HepG2 (cell line): Measurements from ENCODE around the gene HIPK2. TPM values are rescaled to one million over a fixed set of nuclear protein-coding genes. Genes with fewer than 3 reads are reported as not detected.

Experiments
- ATAC-seq: fragments of 200-7000 bp; cut with Tn5 transposase; 3 replicates; pipeline ENCODE4 v1.9.1; 2020; ENCODE audit warnings: mild to moderate bottlenecking, moderate library complexity
- BruUV-seq: library from RNA; stranded (reverse); fragments of 400-500 nt; replicated peaks from 2 replicates; lab custom pipeline; 2021; lab: Mats Ljungman, UMichigan
- CTCF ChIA-PET: fragments of 300-600 bp; formaldehyde crosslinking; extraction: SDS; loops from one replicate; lab custom pipeline; 2021; ENCODE audit warnings: low total read pairs, inconsistent platforms, low intra/inter-chr PET ratio; lab: Yijun Ruan, JAX
- POLR2A ChIA-PET: fragments of 350-600 bp; sonication (Branson Sonifier 250); formaldehyde crosslinking; loops from one replicate; lab custom pipeline; 2020; ENCODE audit warnings: antibody characterized with exemption, inconsistent platforms; lab: Yijun Ruan, JAX
- DNase-seq: peaks from one replicate; pipeline ENCODE4 v3.0.0-alpha.2; 2015; ENCODE audit warnings: low spot score
- FAIRE-seq: peaks from 3 replicates; lab custom pipeline; 2011; peaks lifted over from hg19 to GRCh38; lab: Jason Lieb, UNC
- H2AFZ ChIP-seq: one replicate; pipeline ENCODE4 v1.6.1; 2011; ENCODE audit warnings: low read length, inconsistent platforms
- H3K27ac ChIP-seq: fragments of 300-600 bp; 3 replicates; pipeline ENCODE4 v1.8.0; 2011; ENCODE audit warnings: mixed run types, mild to moderate bottlenecking, mixed read lengths, low read length, inconsistent platforms; ENCODE audit not compliant: insufficient read depth; ENCODE audit errors: extremely low read length
- H3K27me3 ChIP-seq, 2 experiments: fragments of 200-600 bp in 1 of 2; 2 replicates in 1 of 2; 3 replicates in 1 of 2; pipeline versions ENCODE4 v1.6.0 to v1.8.0; 2011; ENCODE audit warnings: low read length in 2 of 2, mild to moderate bottlenecking in 2 of 2, moderate library complexity in 2 of 2, inconsistent platforms in 1 of 2; ENCODE audit not compliant: insufficient read depth in 2 of 2, control insufficient read depth in 1 of 2
- H3K36me3 ChIP-seq, 2 experiments: fragments of 200-600 bp in 1 of 2; replicated peaks in 1 of 2; 2 replicates in 1 of 2; 3 replicates in 1 of 2; pipeline versions ENCODE4 v1.5.1 to v1.8.0; 2011; ENCODE audit warnings: low read length in 2 of 2, inconsistent platforms in 1 of 2; ENCODE audit not compliant: insufficient read depth in 2 of 2, control insufficient read depth in 1 of 2
- H3K4me1 ChIP-seq: 2 replicates; pipeline ENCODE4 v1.5.1; 2012; ENCODE audit warnings: low read length, inconsistent platforms; ENCODE audit not compliant: insufficient read depth
- H3K4me2 ChIP-seq: 2 replicates; pipeline ENCODE4 v1.6.0; 2011; ENCODE audit warnings: low read depth, low read length, inconsistent platforms
- H3K4me3 ChIP-seq, 3 experiments: fragments of 200-600 bp in 1 of 3; sonication (generic), shearing (Covaris generic) in 1 of 3; replicated peaks in 1 of 3; 2 replicates each; pipeline ENCODE4 v1.5.1; 2011 to 2016; ENCODE audit warnings: low read length in 3 of 3, inconsistent platforms in 2 of 3, low read depth in 2 of 3, mild to moderate bottlenecking in 2 of 3, control low read depth in 1 of 3, mixed read lengths in 1 of 3; ENCODE audit not compliant: insufficient read depth in 1 of 3
- H3K79me2 ChIP-seq: one replicate; pipeline ENCODE4 v1.6.1; 2011; ENCODE audit warnings: low read length, inconsistent platforms; ENCODE audit not compliant: insufficient read depth
- H3K9ac ChIP-seq: 2 replicates; pipeline ENCODE4 v1.6.0; 2011; ENCODE audit warnings: mild to moderate bottlenecking, low read depth, low read length, inconsistent platforms; ENCODE audit not compliant: insufficient read depth
- H3K9me3 ChIP-seq: 2 replicates; pipeline ENCODE4 v1.5.1; 2012; ENCODE audit warnings: mild to moderate bottlenecking, low read length
- H4K20me1 ChIP-seq: 2 replicates; pipeline ENCODE4 v1.6.0; 2011; ENCODE audit warnings: inconsistent platforms, mild to moderate bottlenecking, low read length, moderate library complexity; ENCODE audit not compliant: insufficient read depth
- EHMT2 ChIP-seq: fragments of 200-600 bp; sonication (generic); IDR thresholded peaks from 2 replicates; pipeline ENCODE4 v1.7.0; 2017; ENCODE audit warnings: antibody characterized with exemption, low read depth, low read length, borderline replicate concordance
- NPAS2 ChIP-seq: sonication (generic); formaldehyde crosslinking; IDR thresholded peaks from 2 replicates; pipeline ENCODE4 v1.8.0; 2022; ENCODE audit warnings: mild to moderate bottlenecking, missing genetic modification reagents, borderline replicate concordance
- TBX2 ChIP-seq: sonication (generic); formaldehyde crosslinking; IDR thresholded peaks from 2 replicates; pipeline ENCODE4 v1.5.0; 2020; ENCODE audit warnings: missing genetic modification reagents, mild to moderate bottlenecking, borderline replicate concordance
- XRCC5 ChIP-seq: fragments of 200-400 bp; formaldehyde crosslinking; optimal IDR thresholded peaks from 2 replicates; pipeline ENCODE3; 2017; ENCODE audit warnings: mild to moderate bottlenecking, low read length
- ZNF776 ChIP-seq: sonication (generic); formaldehyde crosslinking; IDR thresholded peaks from 2 replicates; pipeline ENCODE4 v1.4.0; 2020; ENCODE audit warnings: mild to moderate bottlenecking, missing genetic modification reagents
- WGBS: methylation state at CpG from one replicate; pipeline ENCODE4 v1.1.6; 2017; ENCODE audit warnings: low lambda C conversion rate; 5-methylcytosine and 5-hydroxymethylcytosine counted together
- in situ Hi-C: cut with HindIII; loops from 2 replicates; pipeline ENCODE4 v1.10.0; 2017; ENCODE audit warnings: low pct_unique_long_range_greater_than_20kb; ENCODE audit not compliant: extremely low pct_ligation_motif_present
- intact Hi-C: fragments of 100-400 bp; cut with micrococcal nuclease; formaldehyde crosslinking; loops from one replicate; pipeline ENCODE4 v1.10.0; 2022; ENCODE audit not compliant: unreplicated experiment
- polyA plus RNA-seq, 8 experiments: library from polyadenylated mRNA; depleted of rRNA in 3 of 8; stranded (reverse) in 7 of 8; unstranded in 1 of 8; fragments of >200 nt; fragmentation: Illumina TruSeq in 4 of 8; extraction: Trizol in 4 of 8; gene quantifications; 2 replicates each; pipeline versions ENCODE4 v1.2.1 to v1.2.3, GENCODE V29; 2011 to 2016; ENCODE audit warnings: low read depth in 4 of 8, missing spikeins in 1 of 8, mixed read lengths in 1 of 8; ENCODE audit not compliant: insufficient read depth in 1 of 8
- total RNA-seq, 5 experiments: library from RNA; depleted of rRNA; stranded (reverse); fragments of >200 nt; fragmentation: Illumina TruSeq; extraction: Trizol; gene quantifications; 2 replicates each; pipeline ENCODE4 v1.2.3, GENCODE V29; 2016; ENCODE audit warnings: low read depth in 1 of 5
- TF ChIP-seq, protein P1 (sequence below): sonication (generic); formaldehyde crosslinking; IDR thresholded peaks from 2 replicates; pipeline ENCODE4 v1.8.1; 2023; ENCODE audit warnings: mild to moderate bottlenecking, missing genetic modification reagents, borderline replicate concordance
- TF ChIP-seq, protein P2 (sequence below): sonication (generic); formaldehyde crosslinking; IDR thresholded peaks from 2 replicates; pipeline ENCODE4 v1.5.1; 2020; ENCODE audit warnings: missing genetic modification reagents, mild to moderate bottlenecking, borderline replicate concordance
- TF ChIP-seq, protein P3 (sequence below): sonication (generic); formaldehyde crosslinking; IDR thresholded peaks from 2 replicates; pipeline ENCODE4 v1.5.0; 2020; ENCODE audit warnings: mild to moderate bottlenecking, missing genetic modification reagents

HIPK2 gene
- total and polyA plus RNA-seq, 2 of the 13 experiments (the other 11 are each of a cell fraction or from before 2014, with no cell fraction given), result 14.4 to 20.2 TPM

DNA sequence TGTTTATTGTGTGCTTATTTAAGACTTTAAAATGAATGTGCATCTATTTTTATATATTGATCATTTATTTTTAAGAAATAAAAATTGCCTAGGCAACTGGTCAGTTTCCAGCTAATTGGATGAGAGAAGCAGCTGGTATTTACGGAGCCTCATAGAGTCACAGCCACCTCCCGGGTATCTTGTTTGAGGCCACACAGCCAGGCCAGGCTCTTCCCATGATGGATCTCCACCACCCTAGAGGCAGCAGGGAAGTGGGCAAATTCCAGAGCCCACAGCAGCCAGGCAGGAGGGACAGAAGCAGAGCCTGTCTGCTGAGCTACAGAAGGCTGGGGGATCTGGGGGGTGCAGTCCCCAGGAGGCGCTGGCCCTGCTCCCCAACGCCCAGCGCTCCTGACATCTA lies 192.8 kb downstream of the HIPK2 start:
- no peak overlapping the region for H3K4me3 ChIP-seq
- in situ Hi-C loops, result no loop called here
- H3K4me2 ChIP-seq, result no peak overlapping the region
- CTCF ChIA-PET, result no interaction called here
- no peaks in the 10 kb centered on the region for H4K20me1 ChIP-seq
- H3K27me3 ChIP-seq, result no peaks in the 10 kb centered on the region
- FAIRE-seq (no peak), ATAC-seq (no peak)
- 78% methylated on average over 5 of the region's 5 CpGs for WGBS
- no peak overlapping the region for H3K27ac ChIP-seq
- H3K36me3 ChIP-seq, result peaks cover 37 to 88% of the 10 kb centered on the region in 2 experiments
- intact Hi-C loops, result no loop called here
- no peak overlapping the region for H2AFZ ChIP-seq
- H3K9me3 ChIP-seq, result no peaks in the 10 kb centered on the region
- H3K4me1 ChIP-seq, result no peaks in the 10 kb centered on the region
- H3K79me2 ChIP-seq, result no peaks in the 10 kb centered on the region
- POLR2A ChIA-PET, result no interaction called here
- no peak for TF ChIP-seq TBX2 (CRISPR knock-in tag)
- TF ChIP-seq EHMT2, result no peak
- no peak for TF ChIP-seq XRCC5
- TF ChIP-seq, protein P1, sequence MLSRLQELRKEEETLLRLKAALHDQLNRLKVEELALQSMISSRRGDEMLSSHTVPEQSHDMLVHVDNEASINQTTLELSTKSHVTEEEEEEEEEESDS (CRISPR knock-in tag), result no peak
- TF ChIP-seq ZNF776 (CRISPR knock-in tag), result no peak
- TF ChIP-seq, protein P2, sequence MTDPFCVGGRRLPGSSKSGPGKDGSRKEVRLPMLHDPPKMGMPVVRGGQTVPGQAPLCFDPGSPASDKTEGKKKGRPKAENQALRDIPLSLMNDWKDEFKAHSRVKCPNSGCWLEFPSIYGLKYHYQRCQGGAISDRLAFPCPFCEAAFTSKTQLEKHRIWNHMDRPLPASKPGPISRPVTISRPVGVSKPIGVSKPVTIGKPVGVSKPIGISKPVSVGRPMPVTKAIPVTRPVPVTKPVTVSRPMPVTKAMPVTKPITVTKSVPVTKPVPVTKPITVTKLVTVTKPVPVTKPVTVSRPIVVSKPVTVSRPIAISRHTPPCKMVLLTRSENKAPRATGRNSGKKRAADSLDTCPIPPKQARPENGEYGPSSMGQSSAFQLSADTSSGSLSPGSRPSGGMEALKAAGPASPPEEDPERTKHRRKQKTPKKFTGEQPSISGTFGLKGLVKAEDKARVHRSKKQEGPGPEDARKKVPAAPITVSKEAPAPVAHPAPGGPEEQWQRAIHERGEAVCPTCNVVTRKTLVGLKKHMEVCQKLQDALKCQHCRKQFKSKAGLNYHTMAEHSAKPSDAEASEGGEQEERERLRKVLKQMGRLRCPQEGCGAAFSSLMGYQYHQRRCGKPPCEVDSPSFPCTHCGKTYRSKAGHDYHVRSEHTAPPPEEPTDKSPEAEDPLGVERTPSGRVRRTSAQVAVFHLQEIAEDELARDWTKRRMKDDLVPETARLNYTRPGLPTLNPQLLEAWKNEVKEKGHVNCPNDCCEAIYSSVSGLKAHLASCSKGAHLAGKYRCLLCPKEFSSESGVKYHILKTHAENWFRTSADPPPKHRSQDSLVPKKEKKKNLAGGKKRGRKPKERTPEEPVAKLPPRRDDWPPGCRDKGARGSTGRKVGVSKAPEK, result no peak
- no peak for TF ChIP-seq NPAS2
- TF ChIP-seq, protein P3, sequence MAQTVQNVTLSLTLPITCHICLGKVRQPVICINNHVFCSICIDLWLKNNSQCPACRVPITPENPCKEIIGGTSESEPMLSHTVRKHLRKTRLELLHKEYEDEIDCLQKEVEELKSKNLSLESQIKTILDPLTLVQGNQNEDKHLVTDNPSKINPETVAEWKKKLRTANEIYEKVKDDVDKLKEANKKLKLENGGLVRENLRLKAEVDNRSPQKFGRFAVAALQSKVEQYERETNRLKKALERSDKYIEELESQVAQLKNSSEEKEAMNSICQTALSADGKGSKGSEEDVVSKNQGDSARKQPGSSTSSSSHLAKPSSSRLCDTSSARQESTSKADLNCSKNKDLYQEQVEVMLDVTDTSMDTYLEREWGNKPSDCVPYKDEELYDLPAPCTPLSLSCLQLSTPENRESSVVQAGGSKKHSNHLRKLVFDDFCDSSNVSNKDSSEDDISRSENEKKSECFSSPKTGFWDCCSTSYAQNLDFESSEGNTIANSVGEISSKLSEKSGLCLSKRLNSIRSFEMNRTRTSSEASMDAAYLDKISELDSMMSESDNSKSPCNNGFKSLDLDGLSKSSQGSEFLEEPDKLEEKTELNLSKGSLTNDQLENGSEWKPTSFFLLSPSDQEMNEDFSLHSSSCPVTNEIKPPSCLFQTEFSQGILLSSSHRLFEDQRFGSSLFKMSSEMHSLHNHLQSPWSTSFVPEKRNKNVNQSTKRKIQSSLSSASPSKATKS, result no peak
- TF ChIP-seq, all 625 proteins: peak for 0
- BruUV-seq, result no TSS peak
- H3K9ac ChIP-seq, result no peak overlapping the region
- no peak for DNase-seq
